Astrocyte (in vitro differentiated cells and primary cell): ENCODE measurements around the gene CYSTM1.

Experiments used
- EZH2 ChIP-seq: IDR thresholded peaks from 2 replicates; pipeline ENCODE4 v1.6.1; 2012; ENCODE audit warnings: mild to moderate bottlenecking, low read length, inconsistent platforms; ENCODE audit not compliant: insufficient read depth
- TF ChIP-seq, protein P1 (sequence below): IDR thresholded peaks from 2 replicates; pipeline ENCODE4 v1.5.1; 2011; ENCODE audit warnings: low read depth, mild to moderate bottlenecking, inconsistent platforms, low read length, moderate library complexity; ENCODE audit not compliant: insufficient read depth

- TF ChIP-seq, protein P1, sequence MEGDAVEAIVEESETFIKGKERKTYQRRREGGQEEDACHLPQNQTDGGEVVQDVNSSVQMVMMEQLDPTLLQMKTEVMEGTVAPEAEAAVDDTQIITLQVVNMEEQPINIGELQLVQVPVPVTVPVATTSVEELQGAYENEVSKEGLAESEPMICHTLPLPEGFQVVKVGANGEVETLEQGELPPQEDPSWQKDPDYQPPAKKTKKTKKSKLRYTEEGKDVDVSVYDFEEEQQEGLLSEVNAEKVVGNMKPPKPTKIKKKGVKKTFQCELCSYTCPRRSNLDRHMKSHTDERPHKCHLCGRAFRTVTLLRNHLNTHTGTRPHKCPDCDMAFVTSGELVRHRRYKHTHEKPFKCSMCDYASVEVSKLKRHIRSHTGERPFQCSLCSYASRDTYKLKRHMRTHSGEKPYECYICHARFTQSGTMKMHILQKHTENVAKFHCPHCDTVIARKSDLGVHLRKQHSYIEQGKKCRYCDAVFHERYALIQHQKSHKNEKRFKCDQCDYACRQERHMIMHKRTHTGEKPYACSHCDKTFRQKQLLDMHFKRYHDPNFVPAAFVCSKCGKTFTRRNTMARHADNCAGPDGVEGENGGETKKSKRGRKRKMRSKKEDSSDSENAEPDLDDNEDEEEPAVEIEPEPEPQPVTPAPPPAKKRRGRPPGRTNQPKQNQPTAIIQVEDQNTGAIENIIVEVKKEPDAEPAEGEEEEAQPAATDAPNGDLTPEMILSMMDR: no peak
- TF ChIP-seq EZH2: no peak
Measured at GRCh38 chr5:140256726-140257125, 81.7 kb downstream of the CYSTM1 start.
